Neural crest cell (in vitro differentiated cells): ENCODE data around the gene ZNF112. TPM values are rescaled to one million over a fixed set of nuclear protein-coding genes. Genes with fewer than 3 reads are reported as not detected.
A peak's percentile ranks its signal among the peaks of the same experiment; 100 is the strongest.

Experiments used
- DNase-seq: peaks from one replicate; pipeline ENCODE4 v3.0.0; 2021; ENCODE audit warnings: low read depth, mixed read lengths, low spot score
- H3K27ac Mint-ChIP-seq: one replicate; pipeline ENCODE4 v1.8.0; 2021; ENCODE audit warnings: mild to moderate bottlenecking, mixed read lengths; ENCODE audit not compliant: unreplicated experiment
- H3K27me3 Mint-ChIP-seq: 2 replicates; pipeline ENCODE4 v1.8.0; 2021; ENCODE audit warnings: low read depth, mild to moderate bottlenecking, mixed read lengths
- H3K36me3 Mint-ChIP-seq: 2 replicates; pipeline ENCODE4 v1.8.0; 2021; ENCODE audit warnings: low read depth, mild to moderate bottlenecking, mixed read lengths
- H3K4me1 Mint-ChIP-seq: 2 replicates; pipeline ENCODE4 v1.8.0; 2021; ENCODE audit warnings: mixed read lengths
- H3K4me3 Mint-ChIP-seq: one replicate; pipeline ENCODE4 v1.8.0; 2021; ENCODE audit warnings: mild to moderate bottlenecking, mixed read lengths
- H3K9me3 Mint-ChIP-seq: 2 replicates; pipeline ENCODE4 v1.8.0; 2021; ENCODE audit warnings: mixed read lengths
- total RNA-seq: library from RNA; stranded (reverse); gene quantifications from 2 replicates; pipeline ENCODE4 v1.2.1, GENCODE V29; 2021
- TF ChIP-seq, protein P1 (sequence below): fragments of 200-600 bp; sonication (generic); conservative IDR thresholded peaks from 2 replicates; pipeline ENCODE4 v1.5.0; 2021; ENCODE audit warnings: antibody characterized with exemption, mild to moderate bottlenecking

Gene ZNF112
- total RNA-seq, 1 donor from 2014 or later: 14.8 TPM

DNA sequence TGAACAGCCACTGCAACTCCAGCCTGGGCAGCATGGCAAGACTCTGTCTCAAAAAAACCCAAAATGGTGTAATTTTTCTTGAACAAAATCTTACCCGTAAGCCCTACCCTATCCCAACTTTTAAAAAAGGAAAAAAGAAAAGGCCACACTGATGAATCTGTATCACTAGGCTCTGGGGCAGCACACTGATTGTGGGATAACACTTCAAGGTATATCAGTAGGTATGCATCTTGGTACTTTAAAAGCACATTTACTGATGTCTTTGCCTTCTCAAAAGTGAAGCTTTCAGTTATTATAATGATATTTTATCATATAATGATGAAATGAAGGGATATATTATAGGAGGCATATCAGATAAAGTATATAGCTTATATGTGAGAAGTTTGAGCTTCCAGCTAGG, 24.3 kb downstream of the ZNF112 start:
- no peaks in the 10 kb centered on the region for H3K27me3 Mint-ChIP-seq
- H3K4me3 Mint-ChIP-seq: no peak overlapping the region
- DNase-seq: no peak
- H3K27ac Mint-ChIP-seq: no peak overlapping the region
- H3K36me3 Mint-ChIP-seq: peaks cover 95% of the 10 kb centered on the region
- H3K4me1 Mint-ChIP-seq: no peaks in the 10 kb centered on the region
- TF ChIP-seq, protein P1, sequence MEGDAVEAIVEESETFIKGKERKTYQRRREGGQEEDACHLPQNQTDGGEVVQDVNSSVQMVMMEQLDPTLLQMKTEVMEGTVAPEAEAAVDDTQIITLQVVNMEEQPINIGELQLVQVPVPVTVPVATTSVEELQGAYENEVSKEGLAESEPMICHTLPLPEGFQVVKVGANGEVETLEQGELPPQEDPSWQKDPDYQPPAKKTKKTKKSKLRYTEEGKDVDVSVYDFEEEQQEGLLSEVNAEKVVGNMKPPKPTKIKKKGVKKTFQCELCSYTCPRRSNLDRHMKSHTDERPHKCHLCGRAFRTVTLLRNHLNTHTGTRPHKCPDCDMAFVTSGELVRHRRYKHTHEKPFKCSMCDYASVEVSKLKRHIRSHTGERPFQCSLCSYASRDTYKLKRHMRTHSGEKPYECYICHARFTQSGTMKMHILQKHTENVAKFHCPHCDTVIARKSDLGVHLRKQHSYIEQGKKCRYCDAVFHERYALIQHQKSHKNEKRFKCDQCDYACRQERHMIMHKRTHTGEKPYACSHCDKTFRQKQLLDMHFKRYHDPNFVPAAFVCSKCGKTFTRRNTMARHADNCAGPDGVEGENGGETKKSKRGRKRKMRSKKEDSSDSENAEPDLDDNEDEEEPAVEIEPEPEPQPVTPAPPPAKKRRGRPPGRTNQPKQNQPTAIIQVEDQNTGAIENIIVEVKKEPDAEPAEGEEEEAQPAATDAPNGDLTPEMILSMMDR: no peak
- H3K9me3 Mint-ChIP-seq: peaks cover 54% of the 10 kb centered on the region

DNA sequence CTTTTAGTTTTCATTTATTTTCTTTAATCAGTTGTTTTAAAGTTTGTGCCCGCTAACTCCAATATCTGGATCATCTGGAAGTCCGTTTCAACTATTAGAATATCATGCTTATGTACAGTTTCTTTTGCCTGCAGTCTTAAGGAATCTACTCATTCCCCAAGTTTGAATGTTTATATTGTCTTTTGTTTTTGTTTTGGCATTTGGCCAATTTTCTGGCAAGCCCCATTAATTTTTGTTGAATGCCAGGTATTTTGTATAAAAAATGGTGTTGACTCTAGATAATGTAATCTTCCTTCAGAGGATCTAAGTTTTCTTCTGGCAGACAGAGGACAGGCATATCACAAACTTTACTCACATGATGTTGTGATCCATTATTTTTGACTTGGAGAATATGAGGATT, 40.6 kb downstream of the ZNF112 start:
- Mint-ChIP-seq H3K4me3 (no peak overlapping the region), H3K4me1 (no peaks in the 10 kb centered on the region), H3K9me3 (peaks cover 36% of the 10 kb centered on the region), H3K36me3 (peaks cover 47% of the 10 kb centered on the region), H3K27ac (no peak overlapping the region), H3K27me3 (no peaks in the 10 kb centered on the region)
- TF ChIP-seq, protein P1: no peak
- no peak for DNase-seq

DNA sequence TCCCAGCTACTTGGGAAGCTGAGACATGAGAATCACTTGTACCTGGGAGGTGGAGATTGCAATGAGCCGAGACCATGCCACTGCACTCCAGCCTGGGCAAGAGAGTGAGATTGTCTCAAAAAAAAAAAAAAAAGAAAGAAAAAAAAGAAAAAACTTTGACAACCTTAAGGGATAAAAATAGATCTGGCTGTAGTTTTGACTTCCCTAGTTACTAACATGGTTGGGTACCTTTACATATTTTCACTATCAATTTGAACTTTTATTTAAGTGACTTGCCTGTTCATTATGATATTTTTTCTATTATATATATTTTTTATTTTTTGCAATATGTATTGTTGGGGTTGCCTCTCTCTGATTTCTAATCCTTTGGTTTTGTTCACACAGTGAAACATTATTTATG, 43.2 kb downstream of the ZNF112 start:
- TF ChIP-seq, protein P1: no peak
- H3K27ac Mint-ChIP-seq: no peak overlapping the region
- H3K9me3 Mint-ChIP-seq: peaks cover 31% of the 10 kb centered on the region
- no peaks in the 10 kb centered on the region for H3K4me1 Mint-ChIP-seq
- H3K36me3 Mint-ChIP-seq: peaks cover 34% of the 10 kb centered on the region
- no peak for DNase-seq
- no peak overlapping the region for H3K4me3 Mint-ChIP-seq
- H3K27me3 Mint-ChIP-seq: no peaks in the 10 kb centered on the region

DNA sequence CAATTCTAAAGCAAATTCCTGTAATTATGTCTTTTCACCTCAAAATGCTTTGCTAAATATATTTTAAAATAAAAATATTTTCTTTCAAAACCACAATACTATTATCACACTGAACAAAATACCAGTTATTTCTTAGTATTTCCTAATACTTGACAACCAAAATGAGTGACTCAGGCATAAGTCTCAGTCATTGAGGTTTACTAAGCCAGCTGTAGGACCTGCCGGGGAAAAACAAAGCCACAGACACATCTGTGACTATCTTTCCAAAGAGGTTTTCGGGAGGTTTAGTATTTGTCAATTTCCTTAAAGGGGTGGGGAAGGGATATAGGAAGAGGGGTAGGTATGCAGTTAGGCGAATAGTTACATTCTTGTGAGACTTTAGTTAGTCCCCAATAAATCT, 48.5 kb downstream of the ZNF112 start:
- peaks cover 14% of the 10 kb centered on the region for H3K9me3 Mint-ChIP-seq
- no peaks in the 10 kb centered on the region for H3K27me3 Mint-ChIP-seq
- peaks cover 6% of the 10 kb centered on the region for H3K36me3 Mint-ChIP-seq
- peaks cover 16% of the 10 kb centered on the region for H3K4me1 Mint-ChIP-seq
- H3K4me3 Mint-ChIP-seq: no peak overlapping the region
- no peak for DNase-seq
- TF ChIP-seq, protein P1: no peak
- no peak overlapping the region for H3K27ac Mint-ChIP-seq

DNA sequence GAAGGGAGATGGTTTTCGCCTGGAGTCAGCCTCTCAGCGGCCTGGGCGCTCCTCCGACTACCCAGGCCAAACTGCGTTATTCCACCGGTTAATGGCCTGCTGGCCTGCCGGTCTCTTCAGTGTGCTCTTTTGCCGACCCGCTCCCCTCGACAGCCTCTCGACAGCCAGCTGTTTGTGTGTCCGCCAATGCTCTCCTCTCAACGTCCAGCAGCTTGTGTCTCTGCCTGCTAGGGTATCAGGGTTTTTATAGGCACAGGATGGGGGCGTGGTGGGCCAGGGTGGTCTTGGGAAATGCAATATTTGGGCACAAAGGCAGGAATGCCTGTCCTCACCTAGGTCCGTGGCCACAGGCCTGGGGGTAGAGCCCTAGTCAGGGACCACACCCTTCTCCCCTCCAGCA, 50.2 kb downstream of the ZNF112 start:
- Mint-ChIP-seq H3K4me3 (peak overlapping the region; percentile 14), H3K4me1 (peaks cover 16% of the 10 kb centered on the region), H3K27me3 (no peaks in the 10 kb centered on the region), H3K27ac (no peak overlapping the region), H3K9me3 (peaks cover 14% of the 10 kb centered on the region), H3K36me3 (peaks cover 4% of the 10 kb centered on the region)
- TF ChIP-seq, protein P1: no peak
- no peak for DNase-seq

DNA sequence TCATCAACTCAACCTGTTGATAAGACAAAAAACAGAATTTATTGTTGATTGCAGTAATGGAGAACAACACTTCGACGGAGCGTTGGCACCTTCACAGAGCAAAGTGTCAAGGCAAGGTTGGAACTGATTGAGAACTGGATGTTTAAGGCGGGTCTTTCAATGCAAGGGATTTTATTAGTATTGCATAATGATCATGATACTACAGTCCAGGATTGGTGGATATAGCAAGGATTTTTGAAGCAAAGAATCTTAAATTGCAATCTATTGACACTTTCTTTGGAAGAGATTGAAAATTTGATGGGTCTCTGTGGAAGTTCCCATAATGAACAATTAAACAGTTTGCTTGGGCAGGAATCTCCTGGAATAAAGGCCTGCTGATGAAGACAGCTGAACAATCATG, 51.0 kb downstream of the ZNF112 start:
- no peak overlapping the region for H3K27ac Mint-ChIP-seq
- peaks cover 16% of the 10 kb centered on the region for H3K4me1 Mint-ChIP-seq
- H3K36me3 Mint-ChIP-seq: peaks cover 4% of the 10 kb centered on the region
- no peak for DNase-seq
- H3K9me3 Mint-ChIP-seq: peaks cover 12% of the 10 kb centered on the region
- H3K4me3 Mint-ChIP-seq: peak overlapping the region; percentile 96
- TF ChIP-seq, protein P1: no peak
- no peaks in the 10 kb centered on the region for H3K27me3 Mint-ChIP-seq
